T-helper 1 cell (primary cell): ENCODE results near the gene UBE2QL1.

ENCODE experiments used
- DNase-seq, 5 donors: peaks; one replicate each; pipeline ENCODE4 v3.0.0-alpha.2; 2012 to 2020

Gene UBE2QL1

DNA sequence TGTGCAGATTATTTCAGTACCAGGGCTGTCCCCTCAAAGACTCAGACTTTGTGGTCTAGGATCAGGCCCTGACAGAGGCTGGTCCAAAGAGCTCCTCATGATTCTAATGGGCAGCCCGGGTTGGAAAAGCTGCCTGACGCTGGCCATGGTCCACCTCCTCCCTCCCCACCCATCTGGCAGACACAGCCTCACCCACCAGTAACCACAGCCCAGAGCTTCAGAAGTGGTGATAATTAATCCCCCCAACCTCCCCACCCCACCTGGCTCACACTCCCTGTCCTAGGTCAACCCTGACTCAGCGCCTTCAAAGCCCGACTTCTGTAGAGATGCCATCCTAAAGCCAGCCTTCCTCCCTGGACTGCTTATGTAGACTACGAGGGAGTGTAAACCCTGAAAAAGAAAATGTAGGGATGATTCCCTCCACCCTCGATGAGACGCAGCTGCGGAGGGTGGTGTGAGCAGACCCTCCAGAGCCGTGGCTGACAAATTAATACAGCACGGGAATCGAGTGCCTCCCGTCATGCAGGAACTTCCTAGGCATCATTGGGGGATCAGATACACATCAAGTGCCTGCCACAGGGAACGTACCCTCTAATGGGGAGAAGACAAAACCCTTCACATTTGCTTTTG is 7.0 kb downstream of the UBE2QL1 start:
- no peak for DNase-seq

DNA sequence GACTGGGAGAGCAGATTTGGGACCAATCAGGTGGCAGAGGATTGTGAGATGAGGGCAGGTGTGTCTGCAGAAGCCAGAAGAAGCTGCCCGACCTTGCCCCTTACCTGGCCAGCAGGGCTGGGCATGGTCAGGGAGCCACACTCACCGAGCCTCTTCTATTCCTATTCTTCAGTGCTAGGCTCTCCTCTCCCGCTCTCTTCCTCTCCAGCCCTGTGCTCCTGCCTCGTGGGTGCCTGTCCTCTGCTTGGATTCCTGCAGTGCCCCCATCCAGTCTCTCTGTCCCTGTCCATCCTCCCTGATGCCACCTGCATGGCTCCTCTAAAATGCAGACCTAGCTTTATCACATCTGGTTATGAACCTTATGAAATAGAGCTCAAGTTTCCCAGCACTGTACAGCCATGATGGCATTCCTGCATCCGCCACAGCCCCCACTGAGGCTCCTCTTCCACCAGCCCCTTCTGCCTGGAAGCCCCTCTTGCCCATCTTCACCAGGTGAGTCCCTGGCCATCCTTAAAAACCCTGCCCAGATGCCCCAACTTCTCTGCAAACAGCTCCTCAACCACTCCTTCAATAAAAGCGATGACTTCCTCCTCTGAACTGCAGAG is 8.2 kb downstream of the UBE2QL1 start:
- no peak for DNase-seq

DNA sequence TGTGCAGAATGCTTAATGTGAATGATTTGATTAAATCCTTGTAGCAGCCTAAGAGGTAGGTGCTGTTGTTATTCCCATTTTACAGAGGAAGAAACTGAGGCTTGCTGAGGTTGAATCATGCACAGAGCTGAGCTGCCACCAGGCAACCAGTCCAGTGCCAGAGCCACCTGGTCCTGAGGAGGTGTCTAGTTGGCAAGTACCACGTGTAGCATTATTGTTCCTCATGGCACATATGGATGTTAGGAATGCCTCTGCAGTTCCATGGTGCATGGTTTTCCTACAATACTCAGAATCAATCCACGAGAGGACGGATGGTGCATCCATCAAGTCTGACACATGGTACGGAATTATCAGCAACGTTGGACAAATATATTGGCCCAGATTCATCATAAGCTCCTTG is 8.9 kb downstream of the UBE2QL1 start:
- DNase-seq, result no peak

DNA sequence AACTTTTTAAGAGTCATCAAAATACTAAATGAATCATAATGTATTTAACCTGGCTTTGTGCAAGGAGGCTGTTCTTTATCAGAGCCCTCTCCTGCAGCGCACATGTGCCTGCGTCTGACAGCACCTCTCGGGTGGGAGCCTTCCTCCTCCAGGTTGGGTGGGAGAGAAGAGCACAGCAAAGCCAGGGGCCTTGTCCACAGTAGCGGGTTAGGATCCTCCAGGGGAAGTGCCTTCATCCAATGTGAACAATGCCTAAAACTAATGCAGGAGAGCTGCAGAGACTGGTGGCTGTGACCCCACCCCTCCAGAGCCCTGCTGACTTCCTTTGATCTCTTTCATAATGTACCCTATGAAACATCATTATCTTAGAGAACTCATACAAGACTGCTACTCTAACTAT is 10.2 kb downstream of the UBE2QL1 start:
- no peak for DNase-seq

DNA sequence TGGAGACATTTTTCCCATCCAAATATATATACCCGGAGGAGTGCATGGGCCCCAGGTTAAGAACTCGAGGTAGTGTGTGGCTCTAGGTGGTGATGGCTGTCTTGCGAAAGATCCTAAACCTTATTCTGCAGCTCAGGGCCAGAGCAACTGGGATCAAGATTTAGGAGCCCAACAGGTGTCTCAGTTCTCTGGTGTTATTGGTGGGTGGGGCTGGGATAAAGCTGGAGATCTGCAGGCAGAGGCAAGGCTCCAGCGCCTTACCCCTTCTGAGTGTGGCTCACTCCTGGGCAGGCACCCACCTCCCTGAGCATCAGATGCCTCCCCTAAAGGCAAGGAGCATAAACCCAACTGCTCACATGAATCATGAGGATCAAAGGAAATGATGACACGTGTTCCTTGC is 11.2 kb downstream of the UBE2QL1 start:
- DNase-seq, result no peak

DNA sequence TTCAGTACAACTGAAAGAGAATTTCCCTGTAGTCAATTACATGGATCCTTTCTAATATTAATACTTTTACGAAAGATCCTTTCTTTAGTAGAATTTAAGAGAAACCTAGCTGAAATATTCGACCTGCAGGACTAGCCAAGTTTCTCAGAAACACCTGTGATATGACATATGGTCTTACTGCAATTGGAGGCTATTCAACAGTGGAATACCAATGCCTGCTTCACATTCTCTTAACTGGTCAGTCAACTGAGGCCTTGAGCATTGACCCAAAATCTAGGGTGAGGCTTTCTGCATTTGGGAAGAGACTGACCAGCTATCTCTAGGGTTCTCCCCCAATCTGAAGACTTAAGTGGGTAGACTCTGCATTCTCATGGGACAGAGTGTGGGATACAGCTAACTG is 12.3 kb downstream of the UBE2QL1 start:
- DNase-seq, result no peak

DNA sequence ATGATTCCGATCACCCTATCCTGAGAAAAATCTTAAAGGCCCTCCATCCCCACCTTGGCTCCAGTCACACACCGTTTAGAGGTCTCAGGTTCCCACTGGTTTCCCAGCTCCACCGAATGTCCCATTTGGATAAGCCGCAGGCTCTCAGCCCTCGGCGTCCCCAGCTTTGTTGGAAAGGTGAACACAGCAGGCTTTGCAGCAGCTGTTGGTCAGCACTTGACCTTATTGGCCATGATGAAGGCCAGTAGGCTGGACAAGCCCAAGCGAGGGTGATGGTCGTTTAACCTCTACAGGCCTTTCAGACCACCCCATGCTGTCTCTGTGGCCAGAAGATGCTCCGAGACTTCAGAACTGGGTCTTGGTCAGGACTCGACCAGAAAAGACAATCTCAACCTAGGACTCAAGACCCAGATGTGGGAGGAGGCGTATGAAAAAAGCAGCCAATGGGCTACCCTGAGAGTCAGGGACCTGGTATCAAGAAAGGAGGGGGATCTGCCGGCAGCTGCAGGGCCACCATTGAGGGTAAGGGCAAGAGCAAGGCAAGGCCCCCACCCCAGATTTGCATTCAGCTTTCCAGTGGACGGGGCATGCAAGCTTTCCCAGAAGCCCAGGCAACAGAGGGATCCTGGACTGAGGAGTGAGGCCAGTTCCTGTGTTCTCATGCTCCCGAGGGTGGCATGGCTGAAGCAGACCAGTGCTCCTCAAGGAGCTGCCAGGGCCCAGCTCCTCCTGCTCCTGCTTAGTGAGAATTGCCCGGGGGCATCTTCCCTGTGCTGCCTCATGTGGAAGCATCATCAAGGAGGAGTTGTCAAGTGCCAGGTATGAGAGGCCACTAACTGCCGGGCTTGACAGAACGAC is 13.4 kb downstream of the UBE2QL1 start:
- DNase-seq, result no peak

DNA sequence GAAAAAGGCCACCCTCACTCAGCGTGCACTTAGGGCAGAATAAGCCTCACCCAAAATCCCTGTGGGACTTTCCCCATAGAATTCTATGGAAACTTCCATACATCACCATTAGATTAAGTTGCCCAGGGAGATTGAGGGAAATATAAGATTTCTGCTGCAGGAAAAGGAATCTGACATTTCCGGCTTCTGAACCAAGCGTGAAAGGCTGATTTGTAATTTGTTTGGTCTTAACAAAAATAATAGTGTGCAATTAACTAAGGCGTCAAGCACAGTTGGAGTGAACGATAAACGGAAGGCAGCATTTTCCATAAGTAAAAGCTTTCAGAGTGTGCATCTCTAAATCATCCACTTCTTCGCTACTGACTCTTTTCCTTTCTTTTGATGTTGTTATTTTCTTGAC is 14.0 kb downstream of the UBE2QL1 start:
- no peak for DNase-seq

DNA sequence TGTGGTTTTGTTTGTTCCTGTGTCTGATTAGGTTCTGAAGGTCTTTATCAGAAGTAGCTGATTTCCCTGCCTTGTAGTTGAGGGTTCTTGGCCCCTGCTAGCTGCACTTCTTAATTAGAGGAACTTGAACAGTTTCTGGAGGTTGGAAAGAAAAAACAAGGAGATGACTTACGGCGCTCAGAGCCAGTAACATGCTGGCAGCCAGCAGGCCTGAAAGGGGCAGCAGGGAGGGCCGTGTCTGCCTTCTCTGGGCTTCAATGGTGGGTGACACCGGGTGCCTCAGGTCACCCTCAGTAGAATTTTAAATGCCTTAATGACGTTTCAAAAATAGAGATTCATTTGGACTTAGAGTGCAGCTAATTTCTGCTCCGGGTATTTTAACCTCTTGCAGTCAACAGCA is 15.8 kb downstream of the UBE2QL1 start:
- no peak for DNase-seq

DNA sequence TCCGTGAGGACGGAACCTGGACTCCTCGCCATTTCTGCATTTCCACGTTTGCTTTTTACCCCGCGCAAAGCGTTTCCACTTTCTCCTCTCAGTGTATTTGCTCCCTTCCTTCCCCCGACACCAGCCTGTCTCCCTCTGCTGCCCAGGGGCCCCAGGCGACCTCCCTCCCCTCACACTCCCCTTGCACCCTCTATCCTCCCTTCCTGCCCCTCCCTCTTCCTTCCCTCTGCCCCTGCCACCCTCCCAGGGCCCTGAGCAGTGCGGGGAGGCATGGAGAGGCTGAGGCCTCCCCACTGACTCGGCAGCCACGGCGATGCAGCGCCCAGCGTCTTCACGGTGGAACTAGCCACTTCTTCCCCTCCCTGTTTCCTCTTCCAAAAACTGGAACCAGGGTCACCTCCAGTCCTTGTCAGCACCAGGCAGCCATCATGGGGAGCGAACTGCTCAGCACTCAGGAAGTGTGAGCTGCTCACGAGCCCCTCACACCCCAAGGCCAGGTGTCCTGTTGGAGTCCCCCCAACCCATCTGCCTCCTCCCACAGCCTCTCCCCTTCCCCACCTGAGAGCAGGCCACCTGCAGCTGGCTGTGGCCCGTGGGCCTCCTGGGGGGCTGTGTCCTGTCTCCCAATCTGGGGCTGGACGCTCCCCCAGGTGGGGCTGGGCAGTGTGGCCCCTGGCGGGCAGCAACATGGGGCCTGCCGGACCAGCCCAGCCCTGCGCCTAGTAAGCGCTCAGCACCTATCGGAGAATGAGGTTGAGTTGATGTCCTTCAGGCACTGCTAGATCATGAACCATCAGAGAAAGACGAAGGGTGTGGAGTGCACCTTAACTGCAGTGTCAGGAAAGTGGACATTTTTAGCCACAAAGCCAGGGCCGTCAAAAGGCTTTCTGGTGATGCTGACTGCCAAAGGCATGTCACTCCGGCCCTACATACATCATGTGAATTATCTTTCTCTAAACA is 17.5 kb downstream of the UBE2QL1 start:
- no peak for DNase-seq

DNA sequence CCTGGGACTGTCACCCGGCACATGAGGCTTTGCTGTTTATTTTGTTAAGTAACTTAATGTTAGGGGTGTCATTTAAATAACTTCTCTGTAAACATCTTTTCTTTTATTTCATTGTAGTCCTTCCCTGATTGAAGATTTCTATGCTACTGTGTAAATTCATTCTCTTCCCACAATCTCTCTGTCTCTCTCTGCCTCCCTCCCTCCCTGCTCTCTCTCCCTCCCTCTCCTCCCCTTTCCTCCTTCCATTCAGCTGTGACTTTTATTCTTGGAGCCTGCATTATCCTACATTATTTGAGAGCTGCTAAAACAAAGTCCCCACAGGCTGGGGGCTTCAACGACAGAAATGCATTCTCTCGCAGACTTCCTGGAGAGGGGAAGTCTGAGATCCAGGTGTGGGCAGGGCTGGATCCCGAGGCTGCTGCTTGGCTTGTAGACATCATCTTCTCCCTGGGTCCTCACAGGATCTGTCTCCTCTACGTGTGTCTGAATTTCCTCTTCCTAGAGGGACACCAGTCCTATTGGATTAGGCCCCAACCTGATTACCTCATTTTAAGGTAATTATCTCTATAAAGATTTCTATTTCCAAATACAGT is 18.4 kb downstream of the UBE2QL1 start:
- no peak for DNase-seq

DNA sequence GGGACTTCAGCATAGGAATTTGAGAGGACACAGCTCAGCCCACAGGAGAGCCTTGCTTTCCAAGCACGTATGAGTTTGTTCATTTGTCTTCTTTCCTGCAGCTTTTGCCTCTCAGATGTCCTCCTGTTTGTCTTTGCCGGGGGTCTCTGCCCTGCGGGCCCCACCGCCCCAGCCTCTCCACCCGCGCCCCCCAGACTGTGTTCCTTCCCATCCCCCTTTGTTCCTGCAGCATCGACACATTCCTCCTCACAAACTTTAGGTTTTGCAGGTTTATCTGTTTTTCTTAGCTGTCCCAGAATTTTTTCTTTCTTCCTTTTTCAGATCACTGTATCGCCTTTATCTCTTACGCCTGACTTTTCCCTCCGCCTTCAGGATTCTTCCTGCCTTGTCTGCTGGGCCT is 18.9 kb downstream of the UBE2QL1 start:
- no peak for DNase-seq

DNA sequence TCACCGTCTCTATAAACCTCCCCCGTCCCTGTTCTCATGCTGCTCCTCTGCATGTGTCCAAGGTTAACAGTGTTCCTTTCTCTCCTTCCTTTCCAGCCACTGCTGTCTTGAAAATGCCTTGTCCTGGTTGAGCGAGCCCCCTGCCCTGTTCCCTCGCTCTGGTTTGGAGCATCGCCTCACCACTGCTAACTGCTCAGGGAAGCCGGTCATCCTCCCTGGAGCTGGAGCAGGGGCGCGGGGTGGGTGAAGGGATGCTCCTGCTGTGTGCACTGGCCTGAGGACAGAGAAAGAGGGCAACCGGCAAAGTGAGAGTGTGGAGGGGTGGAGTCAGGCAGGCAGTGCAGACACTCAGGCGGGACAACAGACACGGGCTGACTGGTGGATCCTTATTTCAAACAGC is 19.4 kb downstream of the UBE2QL1 start:
- DNase-seq, result no peak

DNA sequence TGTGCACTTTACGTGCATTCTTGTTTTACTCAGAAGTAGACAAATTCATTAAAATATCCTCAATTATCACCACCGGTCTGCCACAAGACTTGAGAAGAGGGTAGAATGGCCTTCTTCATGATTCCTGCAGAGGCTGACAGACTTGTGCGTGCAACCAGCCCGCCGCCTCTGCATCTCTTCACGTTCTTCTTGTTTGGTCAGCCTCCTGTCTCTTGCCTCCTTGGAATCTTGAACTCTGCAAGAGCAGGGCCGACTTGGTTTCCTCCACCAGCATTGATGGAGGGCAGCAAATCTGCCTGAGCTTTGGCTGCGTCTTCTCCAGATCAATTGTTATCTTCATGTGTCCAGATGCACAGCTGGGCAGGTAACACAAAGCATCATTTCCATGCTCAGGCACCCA is 20.2 kb downstream of the UBE2QL1 start:
- no peak for DNase-seq

DNA sequence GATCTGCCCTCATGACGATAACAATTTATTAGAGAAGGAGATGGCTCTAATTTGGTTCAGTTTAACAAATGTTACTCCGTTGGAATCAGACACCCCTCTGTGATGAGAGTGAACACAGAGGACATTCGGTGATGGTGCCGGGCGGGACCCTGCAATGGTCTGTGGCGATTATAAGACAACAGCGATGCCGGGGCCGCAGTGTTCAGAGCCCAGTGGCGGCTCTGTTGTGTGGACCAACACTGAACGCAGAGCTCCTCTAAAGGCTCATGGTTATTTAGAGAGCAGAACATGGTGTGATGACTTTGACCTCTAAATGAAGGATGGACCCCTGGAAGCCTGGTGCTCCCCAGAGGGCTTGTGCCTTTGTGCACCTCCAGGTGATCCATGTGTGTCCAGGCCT is 21.2 kb downstream of the UBE2QL1 start:
- DNase-seq, result no peak

DNA sequence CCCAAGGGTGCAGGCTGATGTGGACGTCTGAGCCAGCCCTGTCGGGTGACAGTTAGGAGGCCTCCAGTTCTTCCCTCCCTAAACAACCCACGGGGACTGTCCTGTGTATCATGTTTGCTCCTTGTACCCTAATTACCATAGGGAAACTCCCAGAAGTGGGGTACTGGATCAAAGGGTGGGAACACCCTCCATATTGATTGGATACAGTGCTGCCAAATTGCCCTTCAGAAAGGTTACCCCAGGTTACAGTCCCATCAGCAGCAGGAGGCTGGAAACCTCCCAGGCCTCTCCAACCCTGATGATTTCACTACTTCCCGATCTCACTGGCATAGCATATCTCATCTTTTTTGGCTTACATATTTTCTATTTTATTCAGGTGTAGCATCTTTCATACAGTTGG is 22.0 kb downstream of the UBE2QL1 start:
- no peak for DNase-seq

DNA sequence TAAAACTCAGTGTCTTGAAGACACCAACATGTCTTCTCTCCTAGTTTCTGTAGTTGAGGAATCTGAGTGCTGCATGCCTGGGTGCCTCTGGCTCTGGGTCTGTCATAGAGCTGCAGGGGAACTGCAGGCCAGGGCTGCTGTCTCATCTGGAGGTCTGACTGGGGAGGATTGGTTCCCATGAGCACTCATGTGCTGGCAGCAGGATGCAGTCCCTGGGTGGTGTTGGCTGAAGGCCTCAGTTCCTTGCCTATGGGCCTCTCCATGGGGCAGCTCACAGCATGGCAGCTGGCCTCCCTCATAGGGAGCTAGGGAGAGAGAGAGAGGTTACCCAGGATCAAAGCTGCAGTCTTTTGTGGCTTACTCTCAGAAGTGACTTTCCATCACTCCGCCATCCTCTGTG is 22.6 kb downstream of the UBE2QL1 start:
- DNase-seq, result no peak

DNA sequence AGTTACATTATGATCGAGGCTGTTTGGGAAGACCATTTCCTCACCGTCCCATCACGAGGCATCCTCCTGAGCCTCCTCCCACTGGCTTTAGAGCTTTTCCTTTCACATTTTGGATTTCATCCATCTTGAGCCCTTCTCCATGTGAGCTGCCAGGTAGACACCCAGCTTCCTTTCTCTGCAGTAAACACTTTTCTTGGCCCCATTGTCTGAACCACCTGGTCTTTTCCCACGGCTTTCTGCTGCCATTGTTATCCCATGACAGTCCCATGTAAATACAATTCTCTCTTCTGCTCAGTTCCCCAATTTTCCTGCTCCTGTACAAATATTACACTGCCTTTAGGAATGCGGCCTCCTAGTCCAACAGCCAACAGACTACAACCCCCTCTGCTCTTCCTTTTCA is 24.1 kb downstream of the UBE2QL1 start:
- DNase-seq, result no peak

DNA sequence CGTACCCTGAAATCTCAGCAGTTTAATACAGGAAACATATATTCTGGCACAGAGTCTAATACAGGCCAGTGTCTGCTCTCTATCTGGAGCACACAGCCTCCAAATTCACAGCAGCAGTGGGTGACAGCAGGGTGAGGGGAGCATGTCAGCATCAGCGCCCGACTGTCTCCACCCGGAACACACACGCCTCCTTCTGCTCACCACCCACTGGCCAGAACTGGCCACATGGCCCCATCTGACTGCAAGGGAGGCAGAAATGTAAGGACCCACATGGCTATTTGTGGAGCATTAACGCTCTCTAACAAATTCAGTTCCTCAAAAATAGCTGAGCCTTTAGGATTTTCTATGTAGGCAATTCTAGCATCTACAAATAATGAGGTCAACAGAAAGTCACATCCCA is 24.6 kb downstream of the UBE2QL1 start:
- no peak for DNase-seq

DNA sequence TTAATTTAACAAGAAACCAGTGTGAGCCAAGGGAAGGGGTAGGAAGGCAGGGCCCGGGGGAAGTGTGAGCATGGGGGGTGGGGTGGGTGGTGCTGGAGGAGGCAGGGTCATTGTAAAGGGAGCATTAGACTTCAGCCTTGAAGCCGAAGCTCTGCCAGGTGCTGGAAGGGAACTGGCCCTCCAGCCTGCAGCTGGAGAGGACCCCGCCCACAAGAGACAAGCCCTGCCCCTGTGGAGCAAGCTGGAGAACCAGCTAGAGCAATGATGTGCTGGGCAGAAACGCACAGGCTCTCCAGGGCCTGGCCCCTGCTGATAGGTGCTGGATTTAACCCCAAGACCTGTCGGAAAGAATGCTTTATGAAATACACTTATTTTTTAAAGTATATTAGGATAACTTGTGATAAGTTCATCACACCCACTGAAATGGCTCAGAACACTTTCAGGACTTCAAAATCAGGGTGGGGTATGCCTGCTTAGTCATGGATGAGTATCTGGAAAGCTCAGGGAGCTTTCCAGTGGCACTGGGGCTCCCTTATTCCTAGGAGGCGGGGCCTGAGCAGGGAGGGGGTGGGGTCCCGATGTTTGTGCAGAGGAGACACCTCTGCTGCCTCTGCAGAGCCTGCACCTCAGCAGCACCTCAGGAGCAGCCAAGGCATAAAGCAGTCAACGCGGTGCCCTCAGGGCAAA is 27.1 kb downstream of the UBE2QL1 start:
- no peak for DNase-seq

DNA sequence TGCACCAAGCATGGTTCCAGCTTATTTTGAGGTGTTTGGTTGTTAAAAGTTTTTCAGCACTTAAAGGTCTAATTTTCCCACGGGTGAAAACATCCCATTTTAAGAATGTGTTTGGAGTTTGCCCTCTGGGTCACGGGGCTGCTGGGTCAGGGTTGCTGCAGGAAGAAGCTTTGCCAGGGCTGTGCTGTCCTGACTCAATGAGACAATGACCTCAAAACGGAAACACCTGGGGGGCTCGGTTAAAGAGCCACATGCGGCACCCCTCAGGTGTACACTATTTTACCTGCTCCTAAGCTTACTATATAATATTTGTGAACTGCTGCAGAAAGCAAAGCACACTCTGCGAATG is 27.6 kb downstream of the UBE2QL1 start:
- no peak for DNase-seq

DNA sequence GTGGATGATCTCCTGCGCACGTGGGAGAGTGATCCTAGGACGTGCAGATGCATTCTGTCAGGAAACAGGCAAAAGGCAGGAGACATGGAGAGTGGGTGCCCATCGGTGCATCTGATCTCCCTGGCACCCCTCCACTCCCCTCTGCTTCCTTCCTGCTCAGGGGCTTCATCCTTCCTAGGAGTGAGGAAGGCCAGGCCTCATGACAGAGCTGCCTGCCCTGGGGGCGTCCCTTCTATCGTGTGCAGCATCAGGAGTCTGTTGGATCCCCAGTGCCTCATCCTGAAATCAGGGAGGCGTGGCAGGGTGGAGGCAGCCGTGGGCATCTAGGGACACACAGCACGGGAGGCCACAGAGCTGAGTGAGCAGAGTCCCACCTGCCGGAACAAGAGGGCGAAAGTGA is 30.1 kb downstream of the UBE2QL1 start:
- DNase-seq, result no peak
